ENCODE measurements around the gene BMP6.
"Not testable (repeated sequence)": the region's sequence is repeated elsewhere in the genome, so short reads cannot be mapped to it uniquely, and the experiment has no call there.

Gene BMP6

GRCh38 chr6:7798751-7799150 is 72.9 kb downstream of the BMP6 start:
- no peak for DNase-seq

GRCh38 chr6:7802662-7803061 is 76.8 kb downstream of the BMP6 start:
- no peak for DNase-seq

GRCh38 chr6:7803214-7803613 is 77.3 kb downstream of the BMP6 start:
- no peak for DNase-seq

GRCh38 chr6:7805078-7805849 is 79.4 kb downstream of the BMP6 start:
- no peak for DNase-seq

GRCh38 chr6:7805850-7806214 is 79.9 kb downstream of the BMP6 start:
- no peak for DNase-seq

GRCh38 chr6:7806711-7807110 is 80.8 kb downstream of the BMP6 start:
- no peak for DNase-seq

GRCh38 chr6:7809346-7809745 is 83.4 kb downstream of the BMP6 start:
- no peak for DNase-seq

GRCh38 chr6:7811441-7811840 is 85.5 kb downstream of the BMP6 start:
- no peak for DNase-seq

- DNase-seq, result no peak
These were observed 86.7 kb downstream of the BMP6 start for GRCh38 chr6:7812623-7813022.

- no peak for DNase-seq
These were observed 87.3 kb downstream of the BMP6 start for GRCh38 chr6:7813193-7813592.

- DNase-seq, result no peak
These were observed 87.8 kb downstream of the BMP6 start for GRCh38 chr6:7813704-7814103.

GRCh38 chr6:7815716-7816115 is 89.8 kb downstream of the BMP6 start:
- DNase-seq, result no peak

- not testable (repeated sequence) for DNase-seq
These were observed 91.3 kb downstream of the BMP6 start for GRCh38 chr6:7817184-7817583.

GRCh38 chr6:7818257-7819214 is 92.6 kb downstream of the BMP6 start:
- no peak for DNase-seq

GRCh38 chr6:7819431-7820015 is 93.6 kb downstream of the BMP6 start:
- no peak for DNase-seq

- DNase-seq, result no peak
These were observed 94.5 kb downstream of the BMP6 start for GRCh38 chr6:7820288-7820835.

GRCh38 chr6:7821426-7821825 is 95.5 kb downstream of the BMP6 start:
- no peak for DNase-seq

GRCh38 chr6:7823552-7823951 is 97.7 kb downstream of the BMP6 start:
- no peak for DNase-seq

GRCh38 chr6:7825986-7826385 is 100.1 kb downstream of the BMP6 start:
- no peak for DNase-seq

GRCh38 chr6:7827142-7827541 is 101.2 kb downstream of the BMP6 start:
- no peak for DNase-seq

- DNase-seq, result no peak
These were observed 102.2 kb downstream of the BMP6 start for GRCh38 chr6:7828124-7828523.

GRCh38 chr6:7832904-7833750 is 107.2 kb downstream of the BMP6 start:
- DNase-seq, result no peak

- DNase-seq, result no peak
These were observed 107.8 kb downstream of the BMP6 start for GRCh38 chr6:7833751-7834070.
